Stimulated activated CD8-positive, alpha-beta memory T cell treated with anti-CD3 and anti-CD28 coated beads, Interleukin-15, amount 100 ng/mL, for 48 hours (primary cell): Measurements from ENCODE around the gene PET117.
"Not testable (repeated sequence)": the region's sequence is repeated elsewhere in the genome, so short reads cannot be mapped to it uniquely, and the experiment has no call there.

Experiments
- DNase-seq, 2 donors: peaks; one replicate each; pipeline ENCODE4 v3.0.0-alpha.2; 2020; ENCODE audit warnings: low read depth in 2 of 2

Gene PET117

GRCh38 chr20:18137412-18138265, at the start of gene PET117, which contains the start of gene KAT14:
Gene PET117 (plus strand): TSS chr20:18137863. CDS start chr20:18137956, 93 bp downstream.
Gene KAT14 (plus strand): TSS chr20:18137863. CDS start chr20:18142661, 4,798 bp downstream.
- DNase-seq: peak; percentile 80 to 84

- DNase-seq: not testable (repeated sequence)
Observed at GRCh38 chr20:18088298-18088697, 49.4 kb upstream of the PET117 start.

- not testable (repeated sequence) for DNase-seq
Observed at GRCh38 chr20:18088841-18089240, 48.8 kb upstream of the PET117 start.

DNA sequence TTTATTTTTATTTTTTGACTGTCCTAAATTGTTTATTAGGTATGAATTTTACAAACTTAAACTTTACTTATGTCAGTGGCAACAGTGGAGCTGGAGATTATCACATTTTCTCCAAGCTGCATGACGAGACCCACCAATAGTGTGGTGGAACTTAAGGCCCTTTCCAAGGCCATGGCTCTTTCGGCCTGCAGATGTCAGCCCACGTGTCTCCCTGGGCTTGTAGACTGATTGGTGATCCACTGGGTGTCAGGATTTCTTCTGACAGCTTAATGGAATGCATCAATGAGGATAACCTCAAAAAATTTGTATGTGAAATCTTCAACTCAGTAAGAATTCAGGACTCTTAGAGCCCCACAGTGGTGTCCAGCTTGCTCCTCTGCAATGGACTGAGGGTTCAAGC, 47.6 kb upstream of the PET117 start:
- DNase-seq: no peak

DNA sequence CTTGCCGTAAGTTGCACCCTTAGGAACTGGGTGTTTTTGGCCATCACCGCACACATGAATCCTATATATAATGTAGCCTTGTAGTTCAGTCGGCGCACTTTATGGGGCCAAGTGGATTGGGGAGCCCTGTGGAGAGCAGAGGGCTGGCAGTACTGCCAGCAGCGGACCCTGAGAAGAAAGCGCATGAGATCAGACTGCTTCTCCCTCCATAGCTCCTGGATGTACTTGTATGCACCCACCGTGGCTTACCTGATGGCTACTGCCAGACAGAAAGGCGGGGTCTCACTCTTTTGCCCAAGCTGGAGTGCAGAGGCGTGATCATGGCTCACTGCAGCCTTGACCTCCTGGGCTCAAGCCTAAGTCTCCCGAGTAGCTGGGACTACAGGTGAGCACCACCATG, 47.2 kb upstream of the PET117 start:
- DNase-seq: no peak

DNA sequence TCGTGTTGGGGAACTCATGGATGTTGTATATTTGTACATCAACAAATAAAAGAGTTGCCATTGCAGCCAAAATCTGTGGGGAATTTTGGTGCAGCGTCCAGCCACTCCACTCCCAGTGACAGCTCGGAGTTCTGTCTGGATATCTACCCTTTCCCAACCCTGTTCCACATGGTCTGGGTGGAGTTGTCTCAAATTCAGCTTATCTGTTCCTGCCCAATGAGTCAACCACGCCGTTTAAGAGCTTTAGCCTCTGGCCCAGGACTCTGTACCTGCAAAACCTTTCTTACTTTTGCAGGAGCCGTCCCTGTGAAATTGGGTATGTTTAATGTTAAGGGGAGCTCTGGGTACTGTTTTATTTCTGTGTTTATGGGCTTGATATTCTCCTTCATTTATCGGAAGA, 46.0 kb upstream of the PET117 start:
- DNase-seq: no peak

DNA sequence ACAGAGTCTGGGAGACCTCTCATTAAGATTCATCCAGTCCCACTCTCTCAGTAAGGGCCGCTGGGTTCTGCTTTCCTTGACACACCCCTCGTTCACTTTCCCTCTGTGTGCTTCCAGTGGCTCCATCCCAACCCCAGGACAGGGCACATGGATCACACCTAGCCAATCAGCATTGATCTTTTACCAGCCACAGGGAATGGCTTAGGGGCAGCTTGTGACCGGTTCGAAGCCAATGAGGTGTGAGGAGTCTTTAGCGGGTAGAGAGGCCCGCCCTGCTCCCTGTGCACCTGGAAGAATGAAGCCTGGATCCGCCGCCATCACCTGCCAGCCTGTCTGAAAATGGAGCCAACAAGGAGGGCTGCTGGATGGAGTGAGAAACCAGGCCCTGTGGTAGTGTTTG, 44.8 kb upstream of the PET117 start:
- no peak for DNase-seq

DNA sequence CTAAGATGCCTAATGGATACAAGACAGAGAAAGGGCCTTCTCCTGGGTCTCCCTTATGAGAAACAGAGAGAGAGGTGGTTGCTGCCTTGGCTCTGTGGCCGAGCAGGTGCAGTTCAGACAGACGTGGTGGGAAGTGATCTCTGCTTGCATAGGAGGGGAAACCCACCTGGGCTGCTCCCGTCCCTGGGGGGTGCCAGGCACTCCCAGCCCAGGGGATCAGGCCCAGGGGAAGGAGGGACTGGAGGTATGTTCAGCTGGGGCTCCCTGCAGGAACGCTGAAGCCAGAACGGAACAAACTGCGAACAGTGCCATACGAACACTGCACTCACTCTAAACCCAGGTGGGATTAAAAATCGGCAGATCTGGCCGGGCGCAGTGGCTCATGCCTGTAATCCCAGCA, 44.3 kb upstream of the PET117 start:
- no peak for DNase-seq

- no peak for DNase-seq
Observed at GRCh38 chr20:18094191-18094590, 43.5 kb upstream of the PET117 start.

DNA sequence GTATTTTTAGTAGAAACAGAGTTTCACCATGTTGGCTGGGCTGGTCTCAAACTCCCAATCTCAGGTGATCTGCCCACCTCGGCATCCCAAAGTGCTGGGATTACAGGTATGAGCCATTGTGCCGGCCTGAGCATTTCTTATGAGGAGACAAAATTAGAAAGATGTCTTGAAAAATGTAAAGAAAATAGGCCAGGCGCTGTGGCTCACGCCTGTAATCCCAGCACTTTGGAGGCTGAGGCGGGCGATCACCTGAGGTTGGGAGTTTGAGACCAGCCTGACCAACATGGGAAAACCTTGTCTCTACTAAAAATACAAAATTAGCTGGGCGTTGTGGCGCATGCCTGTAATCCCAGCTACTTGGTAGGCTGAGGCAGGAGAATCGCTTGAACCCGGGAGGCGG, 37.1 kb upstream of the PET117 start:
- DNase-seq: not testable (repeated sequence)

DNA sequence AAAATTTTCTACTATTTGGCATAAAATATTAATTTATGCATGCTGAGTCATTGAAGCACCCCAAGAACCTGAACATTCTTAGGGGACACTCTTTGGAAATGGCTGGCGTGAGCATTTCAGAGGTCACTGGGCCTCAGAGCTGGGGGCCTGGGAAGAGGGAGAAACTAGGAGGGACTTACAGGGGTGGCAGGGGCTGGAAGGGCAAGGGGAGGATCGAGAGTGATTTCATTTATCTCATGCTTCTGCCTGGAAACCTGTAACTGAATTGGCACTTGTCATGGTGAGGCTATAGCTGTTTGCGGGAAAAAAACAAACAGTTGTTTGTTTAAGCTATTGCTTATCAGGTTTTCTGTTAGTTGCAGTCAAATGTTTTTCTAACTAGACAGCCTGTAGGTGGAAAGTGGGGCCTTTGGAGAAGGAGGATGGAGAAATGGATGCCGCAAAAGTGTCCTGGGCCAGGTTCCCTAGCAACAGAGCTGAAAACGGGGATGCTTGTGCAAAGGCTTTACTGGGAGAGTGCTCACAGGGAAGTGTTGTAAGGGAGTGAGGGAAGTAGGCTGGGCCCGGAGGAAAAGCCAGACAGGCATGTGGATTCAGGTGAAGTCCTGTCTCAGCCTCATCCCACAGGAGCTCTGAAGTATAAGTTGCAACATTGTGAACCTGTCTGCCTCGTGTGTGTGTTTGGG, 36.4 kb upstream of the PET117 start:
- DNase-seq: no peak

DNA sequence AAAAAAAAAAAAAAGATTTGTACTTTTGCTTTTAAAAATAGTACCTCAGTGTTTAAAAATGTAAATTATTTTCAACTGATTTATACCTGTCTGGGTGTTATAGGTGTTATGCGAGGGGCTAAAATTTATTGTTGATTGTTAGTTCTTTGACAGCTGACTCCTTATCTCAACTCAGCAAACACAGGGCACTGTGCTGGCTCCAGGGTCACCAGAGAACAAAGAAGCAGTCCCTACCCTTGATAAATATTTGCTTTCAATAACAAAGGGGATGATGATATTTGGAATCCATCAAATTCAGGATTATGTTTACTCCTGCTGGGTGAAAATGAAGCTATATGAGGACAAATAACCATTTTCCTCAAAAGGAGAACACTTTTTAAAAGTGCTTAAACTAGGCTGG, 34.2 kb upstream of the PET117 start:
- no peak for DNase-seq

GRCh38 chr20:18108326-18108725, 29.3 kb upstream of the PET117 start:
- no peak for DNase-seq

- DNase-seq: not testable (repeated sequence)
Observed at GRCh38 chr20:18128574-18128973, 9.1 kb upstream of the PET117 start.

DNA sequence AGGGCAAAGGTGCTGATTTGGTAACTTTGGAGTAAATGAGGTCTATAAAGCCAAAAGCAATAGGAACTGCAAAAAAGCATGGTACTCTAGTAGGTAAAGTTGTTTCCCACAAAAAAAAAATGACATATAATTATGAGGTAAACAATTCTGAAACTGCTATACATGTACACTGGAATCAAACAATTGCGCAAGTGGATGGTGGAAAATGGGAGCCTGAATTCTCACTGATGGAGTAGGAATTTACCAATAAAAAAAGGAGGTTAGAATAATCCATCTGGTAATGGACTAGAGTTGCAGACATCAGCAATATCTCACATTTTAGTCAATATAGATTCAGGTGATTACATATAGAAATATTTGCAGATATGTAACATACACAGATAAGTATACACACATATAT, 5.0 kb upstream of the PET117 start:
- no peak for DNase-seq

DNA sequence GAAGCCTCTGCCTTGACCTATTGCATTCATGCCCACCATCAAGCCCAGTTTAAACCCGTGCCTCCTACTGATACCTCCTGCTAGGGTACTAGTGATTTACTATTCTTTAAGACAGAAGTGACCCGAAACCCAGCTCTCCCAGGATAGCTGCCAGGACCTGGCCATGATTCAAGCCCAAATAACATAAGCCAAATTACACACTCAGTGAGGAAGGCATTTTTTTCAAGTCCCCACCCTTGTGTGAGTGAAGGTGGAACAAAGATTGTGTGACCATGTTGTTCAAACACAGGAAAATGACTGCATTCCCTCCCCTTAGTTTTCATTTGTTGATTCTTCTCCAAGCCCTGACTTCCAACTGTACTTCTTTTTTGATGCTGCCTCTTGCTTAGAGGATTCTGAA, 3.7 kb upstream of the PET117 start:
- DNase-seq: no peak

GRCh38 chr20:18138266-18138582, 561 bp downstream of the PET117 start:
- no peak for DNase-seq

DNA sequence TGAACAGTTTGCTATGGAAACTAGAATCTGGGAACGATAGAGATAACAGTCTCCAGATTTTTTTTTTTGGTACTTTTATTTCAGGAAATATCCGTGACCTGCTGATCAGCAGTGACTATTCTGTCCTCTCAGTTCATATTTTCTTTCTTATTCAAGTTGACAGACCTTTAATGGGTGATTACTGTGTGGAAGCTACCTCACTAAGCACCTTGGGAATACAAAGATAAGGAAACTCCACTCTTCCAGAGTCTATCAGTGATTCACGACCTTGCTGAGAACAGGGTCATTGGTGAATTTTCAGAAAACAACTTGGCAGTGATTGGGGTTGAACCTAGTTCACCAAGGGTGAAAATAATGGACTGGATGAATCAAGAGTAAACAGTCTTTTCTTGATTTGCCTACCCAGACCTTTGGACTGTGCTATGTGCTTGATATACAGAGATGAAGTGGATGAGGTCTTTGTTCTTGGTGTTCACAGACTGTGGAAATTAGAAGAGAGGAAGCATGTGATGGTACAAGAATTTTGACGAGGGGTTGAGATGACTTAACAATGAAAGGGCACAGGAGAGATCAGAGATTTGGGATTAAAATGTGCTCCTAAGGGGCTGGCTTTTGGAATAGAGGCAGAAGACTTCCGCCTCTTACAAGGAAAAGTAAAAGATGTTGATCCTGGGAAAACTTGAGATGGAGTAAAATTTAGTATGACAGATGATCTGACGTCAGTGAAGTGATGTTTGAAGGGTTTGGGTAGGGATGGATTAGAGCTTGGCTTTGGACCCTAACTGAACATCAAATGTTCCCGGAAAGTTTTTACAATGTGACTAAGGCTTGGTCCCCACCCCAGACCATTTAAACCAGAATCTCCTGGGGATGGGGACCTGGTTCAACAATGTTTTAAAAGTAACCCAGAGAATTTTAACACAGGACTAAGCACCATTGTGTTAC, 1.2 kb downstream of the PET117 start:
- no peak for DNase-seq

GRCh38 chr20:18139832-18140231, 2.2 kb downstream of the PET117 start:
- DNase-seq: no peak

DNA sequence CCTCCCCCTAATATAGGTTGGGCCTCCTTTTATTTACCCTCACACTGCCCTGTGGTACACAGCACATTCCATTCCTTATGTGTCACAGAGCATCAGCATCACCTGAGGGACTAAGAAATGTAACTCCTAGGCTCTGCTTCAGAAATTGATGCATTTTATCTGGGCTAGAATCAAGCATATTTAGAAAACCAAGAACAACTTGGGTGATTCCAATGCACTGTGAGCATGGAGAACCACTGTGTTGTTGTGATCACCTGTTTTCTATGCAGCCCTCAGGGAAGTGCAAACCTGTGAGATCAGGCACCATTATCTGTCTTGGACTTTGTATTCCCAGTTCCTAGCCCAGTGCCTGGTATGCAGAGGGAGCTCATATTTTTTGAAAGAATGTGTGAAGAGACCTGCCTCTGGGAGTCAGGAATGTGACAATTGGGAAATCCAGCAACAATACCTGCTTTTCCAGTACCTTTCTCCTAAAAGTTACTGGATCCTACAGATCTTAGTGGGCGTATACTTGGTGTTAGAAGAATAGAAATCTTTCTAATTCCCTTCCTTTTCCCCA, 7.0 kb downstream of the PET117 start:
- DNase-seq: no peak

- no peak for DNase-seq
Observed at GRCh38 chr20:18154342-18154741, 16.7 kb downstream of the PET117 start.

DNA sequence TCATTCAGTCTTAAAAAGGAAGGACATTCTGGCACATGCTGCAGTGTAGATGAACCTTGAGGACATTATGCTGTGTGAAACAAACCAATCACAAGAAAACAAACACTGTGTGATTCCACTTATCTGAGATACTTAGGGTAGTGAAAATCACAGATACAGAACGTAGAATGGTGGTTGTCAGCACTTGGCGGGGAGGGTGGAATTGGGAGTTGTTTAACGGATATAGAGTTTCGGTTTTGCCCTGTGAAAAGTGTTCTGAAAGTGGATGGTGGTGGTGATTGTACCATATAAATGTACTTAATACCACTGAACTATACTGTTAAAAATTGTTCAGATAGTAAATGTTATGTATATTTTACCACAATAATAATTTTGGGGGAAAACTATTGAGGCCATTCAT, 18.4 kb downstream of the PET117 start:
- no peak for DNase-seq
